ENCODE measurements around the gene CHAC1. TPM values are rescaled to one million over a fixed set of nuclear protein-coding genes. Genes with fewer than 3 reads are reported as not detected.

The CHAC1 gene
- polyA plus RNA-seq, 6 donors from 2014 or later: 0.22 to 0.73 TPM; not detected in 4

DNA sequence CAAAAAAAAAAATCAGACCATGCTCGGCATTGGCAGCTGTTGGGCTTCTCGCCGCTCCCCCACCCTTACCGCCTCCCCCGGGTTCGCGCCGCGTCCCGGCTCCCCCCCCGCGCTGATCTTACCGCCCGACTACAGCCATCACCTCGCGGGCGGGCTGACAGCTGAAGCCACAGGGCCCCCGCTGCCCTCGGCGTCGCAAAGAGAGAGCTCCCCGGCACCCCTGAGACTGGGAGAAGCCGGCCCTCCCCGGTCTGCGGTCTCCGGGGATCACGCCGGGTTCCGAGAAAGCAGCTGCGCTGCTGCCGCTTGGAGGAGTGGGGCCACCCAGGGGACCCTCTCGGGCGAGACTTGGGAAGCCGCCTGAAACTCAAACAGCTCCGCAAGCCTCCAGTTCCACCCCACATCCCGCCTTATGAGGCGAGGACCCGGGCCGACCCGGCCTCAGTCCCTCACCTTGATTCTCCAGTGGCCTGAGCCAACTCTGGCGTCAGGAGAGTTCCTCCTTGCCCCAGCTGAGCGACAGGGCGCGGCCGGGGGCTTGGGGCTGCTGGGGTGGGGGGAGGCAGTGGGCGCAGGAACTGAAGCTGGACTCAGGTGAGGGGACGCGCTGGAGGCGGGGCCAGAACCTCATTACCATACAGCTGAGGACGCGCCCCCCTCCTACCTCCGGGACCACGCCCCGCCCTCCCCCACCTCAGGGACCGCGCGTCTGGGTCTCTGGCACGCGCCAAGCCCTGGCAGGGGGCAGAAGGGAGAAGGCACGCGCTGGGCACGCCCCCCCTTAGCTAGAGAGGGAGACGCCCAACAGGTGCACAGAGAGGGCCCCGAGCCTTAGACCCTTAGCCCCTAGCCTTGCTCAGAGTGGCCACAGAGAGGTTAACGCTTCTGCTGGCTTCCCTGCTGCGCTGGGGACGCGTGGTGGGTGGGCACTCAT lies 25.1 kb upstream of the CHAC1 start:
- Mint-ChIP-seq H3K36me3 (peaks cover 0 to 8% of the 10 kb centered on the region in 2 donors), H3K4me3 (peak overlapping the region; percentile 68 to 93 (median 88)), H3K27me3 (peaks cover 54 to 80% (median 78%) of the 10 kb centered on the region in 3 donors), H3K9me3 (peaks cover 0 to 2% (median 0%) of the 10 kb centered on the region in 7 donors), H3K27ac (peak overlapping the region in 1 of 6 donors; percentile 58), H3K4me1 (peaks cover 41 to 60% (median 48%) of the 10 kb centered on the region in 3 donors)
- ATAC-seq (ENCODE audit: low read depth in 2 of 2) (peak; percentile 6 to 8), DNase-seq (no peak)

DNA sequence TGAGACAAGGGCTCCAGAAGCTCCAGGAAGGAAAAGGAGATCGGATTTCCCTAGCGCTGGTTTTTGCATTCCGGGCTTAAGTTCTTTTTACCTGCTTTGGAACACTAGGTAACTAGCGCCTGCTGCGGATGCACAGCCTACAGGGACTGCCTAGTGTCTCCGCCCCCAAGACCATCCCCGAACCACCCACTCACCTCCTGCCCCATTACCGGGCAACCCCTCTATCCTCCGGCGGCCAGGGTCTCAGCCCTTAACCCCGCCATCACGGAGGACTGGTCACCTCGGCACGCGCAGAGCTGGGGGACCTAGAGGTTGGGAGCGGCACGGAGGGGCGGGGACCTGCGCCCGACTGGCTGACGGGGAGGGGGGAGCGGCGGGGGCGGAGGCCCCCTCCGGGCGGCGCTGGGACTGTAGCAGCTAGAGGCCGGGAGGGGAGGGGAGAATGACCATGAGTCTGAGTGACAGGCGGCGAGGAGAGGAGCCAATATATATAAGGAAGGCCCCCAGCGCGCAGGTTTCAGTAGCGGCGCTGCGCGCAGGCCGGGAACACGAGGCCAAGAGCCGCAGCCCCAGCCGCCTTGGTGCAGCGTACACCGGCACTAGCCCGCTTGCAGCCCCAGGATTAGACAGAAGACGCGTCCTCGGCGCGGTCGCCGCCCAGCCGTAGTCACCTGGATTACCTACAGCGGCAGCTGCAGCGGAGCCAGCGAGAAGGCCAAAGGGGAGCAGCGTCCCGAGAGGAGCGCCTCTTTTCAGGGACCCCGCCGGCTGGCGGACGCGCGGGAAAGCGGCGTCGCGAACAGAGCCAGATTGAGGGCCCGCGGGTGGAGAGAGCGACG lies 24.2 kb upstream of the CHAC1 start, which contains the start of gene DLL4:
DLL4 (plus strand) TSS at position 520 of the 839 bp plus-strand sequence. CDS start 329 bp downstream, outside the sequence.
- peaks cover 0 to 2% (median 0%) of the 10 kb centered on the region in 7 donors for H3K9me3 Mint-ChIP-seq
- peaks cover 0 to 8% of the 10 kb centered on the region in 2 donors for H3K36me3 Mint-ChIP-seq
- peak; percentile 44 to 50 for ATAC-seq (ENCODE audit: low read depth in 2 of 2)
- peaks cover 60 to 87% (median 86%) of the 10 kb centered on the region in 3 donors for H3K27me3 Mint-ChIP-seq
- H3K4me3 Mint-ChIP-seq: peak within 1 kb of the TSS; percentile 76 to 93 (median 88)
- H3K4me1 Mint-ChIP-seq: peaks cover 44 to 60% (median 48%) of the 10 kb centered on the region in 3 donors
- H3K27ac Mint-ChIP-seq: peak within 1 kb of the TSS in 3 of 6 donors; percentile 27 to 58 (median 57)
- no peak for DNase-seq

DNA sequence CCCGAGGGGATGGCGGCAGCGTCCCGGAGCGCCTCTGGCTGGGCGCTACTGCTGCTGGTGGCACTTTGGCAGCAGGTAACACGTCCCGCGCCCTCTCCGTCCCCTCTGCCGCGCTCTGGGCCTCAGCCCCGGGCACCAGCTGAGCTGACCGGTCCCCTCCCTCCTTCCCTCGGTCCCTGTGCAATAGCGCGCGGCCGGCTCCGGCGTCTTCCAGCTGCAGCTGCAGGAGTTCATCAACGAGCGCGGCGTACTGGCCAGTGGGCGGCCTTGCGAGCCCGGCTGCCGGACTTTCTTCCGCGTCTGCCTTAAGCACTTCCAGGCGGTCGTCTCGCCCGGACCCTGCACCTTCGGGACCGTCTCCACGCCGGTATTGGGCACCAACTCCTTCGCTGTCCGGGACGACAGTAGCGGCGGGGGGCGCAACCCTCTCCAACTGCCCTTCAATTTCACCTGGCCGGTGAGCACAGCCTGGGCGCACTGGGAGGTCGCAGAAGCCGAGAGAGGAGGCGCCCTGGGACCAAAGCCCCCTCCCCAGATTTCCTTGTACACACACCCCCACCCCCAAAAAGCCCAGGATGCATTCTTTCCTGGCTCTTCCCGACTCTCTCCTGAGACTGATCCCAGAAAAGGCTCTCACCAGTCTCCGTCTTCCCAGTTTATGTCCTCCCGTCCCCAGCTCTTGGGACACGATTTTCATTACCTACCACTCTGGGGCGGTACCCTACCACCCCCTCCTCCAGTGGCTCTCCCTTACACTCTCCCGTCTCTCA lies 23.4 kb upstream of the CHAC1 start:
- Mint-ChIP-seq H3K4me1 (peaks cover 44 to 60% (median 47%) of the 10 kb centered on the region in 3 donors), H3K27me3 (peaks cover 60 to 79% (median 79%) of the 10 kb centered on the region in 3 donors), H3K9me3 (peaks cover 0 to 2% (median 0%) of the 10 kb centered on the region in 7 donors), H3K36me3 (peaks cover 0 to 8% of the 10 kb centered on the region in 2 donors), H3K4me3 (peak overlapping the region; percentile 76 to 93 (median 88)), H3K27ac (peak overlapping the region in 1 of 6 donors; percentile 67)
- no peak for ATAC-seq (ENCODE audit: low read depth in 2 of 2)
- no peak for DNase-seq

DNA sequence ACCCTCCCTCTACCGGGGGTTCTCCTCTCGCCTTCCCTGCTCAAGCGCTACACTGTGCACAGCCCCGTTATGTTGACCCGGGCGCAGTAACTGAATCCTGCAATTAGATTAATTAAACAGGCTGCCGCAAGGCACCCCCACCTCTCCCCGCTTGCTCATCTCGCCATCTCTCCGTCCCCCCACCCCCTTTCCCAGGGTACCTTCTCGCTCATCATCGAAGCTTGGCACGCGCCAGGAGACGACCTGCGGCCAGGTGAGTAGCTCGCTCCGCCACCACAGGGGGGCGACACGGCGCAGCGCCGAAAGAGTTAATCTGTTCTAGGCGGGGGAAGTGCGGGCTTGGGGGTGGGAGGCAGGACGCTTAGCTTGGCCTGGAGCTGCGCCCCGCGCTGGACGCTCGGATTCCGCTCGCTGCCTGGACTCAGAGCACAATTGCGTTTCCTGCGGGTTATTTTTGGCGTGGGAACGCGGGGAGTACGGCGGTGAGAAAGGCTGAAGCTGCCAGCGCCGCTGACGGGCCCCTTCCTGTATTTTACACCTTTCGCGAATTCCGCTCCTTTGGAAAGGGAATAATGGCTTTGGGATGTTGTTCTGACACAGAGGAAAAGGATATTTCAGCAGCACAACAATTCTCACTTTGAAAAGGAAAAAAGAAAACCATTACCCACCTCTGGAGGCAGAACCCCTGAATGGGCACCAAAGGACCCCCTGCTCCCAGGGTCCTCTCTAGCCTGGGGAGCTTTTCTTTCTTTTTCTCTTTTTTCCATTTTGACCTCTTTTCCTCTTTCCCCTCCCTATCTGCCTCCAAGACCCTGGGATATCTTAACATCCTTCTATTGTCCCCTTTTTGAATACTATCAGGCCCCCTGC lies 22.6 kb upstream of the CHAC1 start:
- Mint-ChIP-seq H3K4me3 (peak overlapping the region; percentile 76 to 93 (median 88)), H3K27me3 (peaks cover 56 to 71% (median 71%) of the 10 kb centered on the region in 3 donors), H3K27ac (peak overlapping the region in 3 of 6 donors; percentile 58 to 92 (median 67)), H3K36me3 (peaks cover 0 to 8% of the 10 kb centered on the region in 2 donors), H3K4me1 (peaks cover 41 to 56% (median 43%) of the 10 kb centered on the region in 3 donors), H3K9me3 (peaks cover 0 to 2% (median 0%) of the 10 kb centered on the region in 7 donors)
- ATAC-seq (ENCODE audit: low read depth in 2 of 2): peak; percentile 30 to 35
- DNase-seq: no peak

DNA sequence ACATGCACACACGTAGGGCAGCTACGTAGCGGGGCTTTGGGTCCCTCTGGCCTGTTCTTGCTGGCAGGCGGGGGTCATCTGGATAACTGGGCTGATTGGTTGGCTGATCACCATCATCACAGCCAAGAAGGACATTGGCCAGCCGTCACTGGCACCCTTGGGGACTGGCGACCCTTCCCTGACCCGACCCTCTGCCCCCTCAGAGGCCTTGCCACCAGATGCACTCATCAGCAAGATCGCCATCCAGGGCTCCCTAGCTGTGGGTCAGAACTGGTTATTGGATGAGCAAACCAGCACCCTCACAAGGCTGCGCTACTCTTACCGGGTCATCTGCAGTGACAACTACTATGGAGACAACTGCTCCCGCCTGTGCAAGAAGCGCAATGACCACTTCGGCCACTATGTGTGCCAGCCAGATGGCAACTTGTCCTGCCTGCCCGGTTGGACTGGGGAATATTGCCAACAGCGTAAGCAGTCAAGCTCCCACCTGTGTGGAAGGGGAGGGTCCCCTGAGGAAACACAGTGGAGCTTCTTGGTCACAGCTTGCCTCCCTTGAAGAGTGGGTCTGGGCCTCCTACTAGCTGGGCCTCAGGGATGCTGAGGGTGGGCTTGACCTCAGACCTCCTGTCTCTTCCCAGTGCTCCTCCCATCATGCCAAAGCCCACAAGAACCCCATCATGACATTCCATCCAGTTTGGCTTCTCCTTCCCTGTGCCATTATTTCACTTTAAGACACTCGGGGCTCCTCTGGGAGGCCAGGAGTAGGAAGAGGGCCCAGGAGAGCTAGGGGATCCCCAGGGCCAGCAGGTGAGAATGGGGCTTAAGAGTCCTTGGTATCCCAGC lies 21.8 kb upstream of the CHAC1 start:
- Mint-ChIP-seq H3K36me3 (peaks cover 0 to 8% of the 10 kb centered on the region in 2 donors), H3K27ac (no peak overlapping the region), H3K4me3 (peak overlapping the region; percentile 76 to 93 (median 87))

DNA sequence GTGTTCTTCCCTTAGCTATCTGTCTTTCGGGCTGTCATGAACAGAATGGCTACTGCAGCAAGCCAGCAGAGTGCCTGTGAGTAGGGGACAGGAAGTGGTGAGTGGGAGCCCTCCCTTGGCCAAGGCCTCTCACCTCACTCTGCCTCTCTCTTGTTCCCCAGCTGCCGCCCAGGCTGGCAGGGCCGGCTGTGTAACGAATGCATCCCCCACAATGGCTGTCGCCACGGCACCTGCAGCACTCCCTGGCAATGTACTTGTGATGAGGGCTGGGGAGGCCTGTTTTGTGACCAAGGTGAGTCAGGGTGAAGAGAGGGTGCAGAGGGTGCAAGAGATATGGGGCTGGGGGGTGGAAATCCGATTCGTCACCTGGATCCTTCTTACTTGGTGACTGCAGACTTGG lies 21.1 kb upstream of the CHAC1 start:
- H3K4me3 Mint-ChIP-seq: no peak overlapping the region
- ATAC-seq (ENCODE audit: low read depth in 2 of 2): no peak
- DNase-seq: no peak
- H3K27ac Mint-ChIP-seq: no peak overlapping the region
- peaks cover 33 to 44% (median 33%) of the 10 kb centered on the region in 3 donors for H3K4me1 Mint-ChIP-seq
- H3K27me3 Mint-ChIP-seq: peaks cover 46 to 57% (median 57%) of the 10 kb centered on the region in 3 donors
- H3K9me3 Mint-ChIP-seq: peaks cover 0 to 2% (median 0%) of the 10 kb centered on the region in 7 donors
- H3K36me3 Mint-ChIP-seq: peaks cover 0 to 8% of the 10 kb centered on the region in 2 donors

More for the DNA sequence above, 21.8 kb upstream of the CHAC1 start:
- DNase-seq (no peak), ATAC-seq (ENCODE audit: low read depth in 2 of 2) (no peak)
- H3K9me3 Mint-ChIP-seq: peaks cover 0 to 2% (median 0%) of the 10 kb centered on the region in 7 donors
- peaks cover 52 to 64% (median 63%) of the 10 kb centered on the region in 3 donors for H3K27me3 Mint-ChIP-seq
- peaks cover 36 to 48% (median 40%) of the 10 kb centered on the region in 3 donors for H3K4me1 Mint-ChIP-seq

DNA sequence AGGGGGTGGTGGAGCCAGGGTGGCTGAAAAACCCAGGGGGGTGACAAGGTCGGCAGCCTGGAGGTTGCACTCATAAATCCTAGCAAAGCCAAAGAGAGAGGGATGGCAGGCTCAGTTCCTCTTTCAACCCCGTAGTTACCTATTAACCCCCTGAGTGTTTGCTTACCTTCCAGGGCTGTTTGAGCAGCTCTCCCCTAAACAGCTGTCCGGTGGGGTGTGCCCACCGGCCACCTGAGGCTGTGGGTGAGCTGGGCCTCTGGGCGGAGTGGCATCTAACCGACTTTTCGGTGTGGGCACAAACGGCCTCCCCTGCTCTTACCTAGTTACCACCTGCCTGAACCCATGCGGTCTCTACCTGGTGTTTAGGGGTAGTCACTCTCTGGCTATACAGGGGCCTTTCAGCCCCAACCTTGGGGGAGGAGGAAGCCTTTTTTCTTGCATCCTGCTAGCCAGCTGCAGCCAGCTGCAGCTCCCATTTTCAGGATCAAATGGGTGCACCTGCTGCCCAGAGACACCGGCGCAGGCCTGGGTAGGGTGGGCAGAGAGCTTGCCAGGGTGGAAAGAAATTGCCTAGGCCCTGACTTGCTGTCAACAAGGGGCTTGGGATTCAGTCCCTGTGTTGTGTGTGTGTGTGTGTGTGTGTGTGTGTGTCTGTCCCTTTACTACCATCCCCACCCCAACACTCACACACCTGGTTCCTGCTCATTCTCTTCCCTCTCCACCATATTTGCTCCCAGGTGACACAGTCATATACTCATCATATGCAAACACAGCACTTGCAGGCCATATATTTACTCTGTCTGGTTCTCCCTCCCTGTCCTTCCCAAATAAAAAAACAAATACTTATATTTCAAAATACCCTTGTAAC lies 20.4 kb upstream of the CHAC1 start:
- Mint-ChIP-seq H3K27me3 (peaks cover 43 to 53% (median 53%) of the 10 kb centered on the region in 3 donors), H3K4me1 (peaks cover 31 to 40% (median 32%) of the 10 kb centered on the region in 3 donors), H3K27ac (no peak overlapping the region), H3K36me3 (peaks cover 0 to 8% of the 10 kb centered on the region in 2 donors), H3K4me3 (no peak overlapping the region), H3K9me3 (peaks cover 0 to 2% (median 0%) of the 10 kb centered on the region in 7 donors)
- ATAC-seq (ENCODE audit: low read depth in 2 of 2) (no peak), DNase-seq (no peak)

DNA sequence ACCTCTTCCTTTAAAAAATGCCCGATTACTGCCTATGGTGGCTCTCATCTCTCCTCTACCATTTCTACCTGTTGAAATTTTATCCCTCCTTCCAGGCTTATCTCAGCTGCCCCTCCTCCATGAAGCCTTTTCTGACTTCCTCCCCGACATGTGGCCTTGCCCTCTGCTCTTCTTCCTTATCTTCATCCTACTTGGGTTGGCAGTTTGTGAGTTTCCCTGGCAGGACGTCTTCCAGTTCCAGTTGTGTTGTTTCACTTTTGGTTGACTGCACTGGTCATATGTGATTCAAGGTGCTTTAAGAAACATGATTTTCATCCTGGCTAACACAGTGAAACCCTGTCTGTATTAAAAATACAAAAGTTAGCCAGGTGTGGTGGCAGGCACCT lies 19.8 kb upstream of the CHAC1 start:
- H3K36me3 Mint-ChIP-seq: peaks cover 0 to 8% of the 10 kb centered on the region in 2 donors
- H3K27me3 Mint-ChIP-seq: peaks cover 42 to 52% (median 51%) of the 10 kb centered on the region in 3 donors
- DNase-seq: no peak
- no peak for ATAC-seq (ENCODE audit: low read depth in 2 of 2)
- H3K4me1 Mint-ChIP-seq: peaks cover 31 to 36% (median 33%) of the 10 kb centered on the region in 3 donors
- H3K4me3 Mint-ChIP-seq: peak overlapping the region in 1 of 8 donors; percentile 3
- no peak overlapping the region for H3K27ac Mint-ChIP-seq
- peaks cover 0 to 2% (median 0%) of the 10 kb centered on the region in 7 donors for H3K9me3 Mint-ChIP-seq

DNA sequence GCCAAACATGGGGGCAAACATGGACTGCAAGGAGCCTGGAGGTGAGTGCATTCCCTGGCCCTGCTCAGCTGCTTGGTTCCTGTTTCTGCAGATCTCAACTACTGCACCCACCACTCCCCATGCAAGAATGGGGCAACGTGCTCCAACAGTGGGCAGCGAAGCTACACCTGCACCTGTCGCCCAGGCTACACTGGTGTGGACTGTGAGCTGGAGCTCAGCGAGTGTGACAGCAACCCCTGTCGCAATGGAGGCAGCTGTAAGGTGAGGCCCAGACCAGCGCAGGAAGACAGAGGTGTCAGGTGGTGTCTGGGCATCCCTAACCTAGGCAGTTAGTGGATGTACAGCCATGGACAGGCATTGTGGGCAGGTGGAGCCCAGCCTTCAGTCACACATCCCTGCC lies 18.8 kb upstream of the CHAC1 start:
- no peak for ATAC-seq (ENCODE audit: low read depth in 2 of 2)
- no peak overlapping the region for H3K27ac Mint-ChIP-seq
- H3K9me3 Mint-ChIP-seq: peaks cover 0 to 2% (median 0%) of the 10 kb centered on the region in 7 donors
- H3K27me3 Mint-ChIP-seq: peaks cover 34 to 43% (median 41%) of the 10 kb centered on the region in 3 donors
- H3K36me3 Mint-ChIP-seq: peaks cover 0 to 8% of the 10 kb centered on the region in 2 donors
- peaks cover 26 to 30% (median 27%) of the 10 kb centered on the region in 3 donors for H3K4me1 Mint-ChIP-seq
- peak overlapping the region in 1 of 8 donors; percentile 35 for H3K4me3 Mint-ChIP-seq
- no peak for DNase-seq

DNA sequence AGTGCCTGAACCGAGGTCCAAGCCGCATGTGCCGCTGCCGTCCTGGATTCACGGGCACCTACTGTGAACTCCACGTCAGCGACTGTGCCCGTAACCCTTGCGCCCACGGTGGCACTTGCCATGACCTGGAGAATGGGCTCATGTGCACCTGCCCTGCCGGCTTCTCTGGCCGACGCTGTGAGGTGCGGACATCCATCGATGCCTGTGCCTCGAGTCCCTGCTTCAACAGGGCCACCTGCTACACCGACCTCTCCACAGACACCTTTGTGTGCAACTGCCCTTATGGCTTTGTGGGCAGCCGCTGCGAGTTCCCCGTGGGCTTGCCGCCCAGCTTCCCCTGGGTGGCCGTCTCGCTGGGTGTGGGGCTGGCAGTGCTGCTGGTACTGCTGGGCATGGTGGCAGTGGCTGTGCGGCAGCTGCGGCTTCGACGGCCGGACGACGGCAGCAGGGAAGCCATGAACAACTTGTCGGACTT lies 17.0 kb upstream of the CHAC1 start:
- H3K27me3 Mint-ChIP-seq: peaks cover 20 to 27% (median 24%) of the 10 kb centered on the region in 3 donors
- H3K9me3 Mint-ChIP-seq: no peaks in the 10 kb centered on the region
- DNase-seq (no peak), ATAC-seq (ENCODE audit: low read depth in 2 of 2) (no peak)
- no peaks in the 10 kb centered on the region for H3K36me3 Mint-ChIP-seq
- H3K27ac Mint-ChIP-seq: no peak overlapping the region
- no peak overlapping the region for H3K4me3 Mint-ChIP-seq
- H3K4me1 Mint-ChIP-seq: peaks cover 23 to 30% (median 24%) of the 10 kb centered on the region in 3 donors
